ENCODE data around the gene COL27A1. TPM values are rescaled to one million over a fixed set of nuclear protein-coding genes. Genes with fewer than 3 reads are reported as not detected.
"Not testable (repeated sequence)": the region's sequence is repeated elsewhere in the genome, so short reads cannot be mapped to it uniquely, and the experiment has no call there.

Gene COL27A1
- total and polyA plus RNA-seq, 2 experiments from 2014 or later = 10.5 to 18.0 TPM

DNA sequence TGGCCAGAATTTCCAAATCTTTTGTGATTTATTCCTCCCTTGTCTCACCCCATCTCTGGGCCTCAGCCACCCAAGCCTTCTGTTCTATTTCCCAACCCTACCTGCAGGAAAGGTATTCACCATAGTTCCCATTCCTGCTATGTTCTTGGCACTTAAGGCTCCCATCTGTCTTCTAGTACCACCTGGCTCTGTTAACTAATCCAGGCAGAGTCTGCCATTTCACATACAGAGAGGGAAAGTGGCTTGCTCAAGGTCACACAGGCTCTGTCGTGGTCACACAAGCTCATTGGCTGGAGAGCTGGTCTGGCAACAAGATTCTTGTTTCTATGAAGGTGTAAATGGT is 35.2 kb downstream of the COL27A1 start:
- Mint-ChIP-seq H3K27me3 (ENCODE audit: insufficient read depth, low read depth, poor library complexity) (no peaks in the 10 kb centered on the region), H3K27ac (no peak overlapping the region), H3K36me3 (ENCODE audit: low read depth) (peaks cover 31% of the 10 kb centered on the region), H3K4me3 (no peak overlapping the region), H3K4me1 (no peaks in the 10 kb centered on the region), H3K9me3 (peaks cover 19% of the 10 kb centered on the region)
- H2AFZ ChIP-seq = no peak overlapping the region
- no peak overlapping the region for H3K27ac ChIP-seq (ENCODE audit: low read depth)
- TF ChIP-seq, protein P1, sequence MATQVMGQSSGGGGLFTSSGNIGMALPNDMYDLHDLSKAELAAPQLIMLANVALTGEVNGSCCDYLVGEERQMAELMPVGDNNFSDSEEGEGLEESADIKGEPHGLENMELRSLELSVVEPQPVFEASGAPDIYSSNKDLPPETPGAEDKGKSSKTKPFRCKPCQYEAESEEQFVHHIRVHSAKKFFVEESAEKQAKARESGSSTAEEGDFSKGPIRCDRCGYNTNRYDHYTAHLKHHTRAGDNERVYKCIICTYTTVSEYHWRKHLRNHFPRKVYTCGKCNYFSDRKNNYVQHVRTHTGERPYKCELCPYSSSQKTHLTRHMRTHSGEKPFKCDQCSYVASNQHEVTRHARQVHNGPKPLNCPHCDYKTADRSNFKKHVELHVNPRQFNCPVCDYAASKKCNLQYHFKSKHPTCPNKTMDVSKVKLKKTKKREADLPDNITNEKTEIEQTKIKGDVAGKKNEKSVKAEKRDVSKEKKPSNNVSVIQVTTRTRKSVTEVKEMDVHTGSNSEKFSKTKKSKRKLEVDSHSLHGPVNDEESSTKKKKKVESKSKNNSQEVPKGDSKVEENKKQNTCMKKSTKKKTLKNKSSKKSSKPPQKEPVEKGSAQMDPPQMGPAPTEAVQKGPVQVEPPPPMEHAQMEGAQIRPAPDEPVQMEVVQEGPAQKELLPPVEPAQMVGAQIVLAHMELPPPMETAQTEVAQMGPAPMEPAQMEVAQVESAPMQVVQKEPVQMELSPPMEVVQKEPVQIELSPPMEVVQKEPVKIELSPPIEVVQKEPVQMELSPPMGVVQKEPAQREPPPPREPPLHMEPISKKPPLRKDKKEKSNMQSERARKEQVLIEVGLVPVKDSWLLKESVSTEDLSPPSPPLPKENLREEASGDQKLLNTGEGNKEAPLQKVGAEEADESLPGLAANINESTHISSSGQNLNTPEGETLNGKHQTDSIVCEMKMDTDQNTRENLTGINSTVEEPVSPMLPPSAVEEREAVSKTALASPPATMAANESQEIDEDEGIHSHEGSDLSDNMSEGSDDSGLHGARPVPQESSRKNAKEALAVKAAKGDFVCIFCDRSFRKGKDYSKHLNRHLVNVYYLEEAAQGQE (IDR thresholded peaks at IDR 0.05; ENCODE audit: unreplicated experiment) = no peak
- TF ChIP-seq JUNB (IDR thresholded peaks at IDR 0.05; ENCODE audit: unreplicated experiment) = no peak
- TF ChIP-seq, protein P2, sequence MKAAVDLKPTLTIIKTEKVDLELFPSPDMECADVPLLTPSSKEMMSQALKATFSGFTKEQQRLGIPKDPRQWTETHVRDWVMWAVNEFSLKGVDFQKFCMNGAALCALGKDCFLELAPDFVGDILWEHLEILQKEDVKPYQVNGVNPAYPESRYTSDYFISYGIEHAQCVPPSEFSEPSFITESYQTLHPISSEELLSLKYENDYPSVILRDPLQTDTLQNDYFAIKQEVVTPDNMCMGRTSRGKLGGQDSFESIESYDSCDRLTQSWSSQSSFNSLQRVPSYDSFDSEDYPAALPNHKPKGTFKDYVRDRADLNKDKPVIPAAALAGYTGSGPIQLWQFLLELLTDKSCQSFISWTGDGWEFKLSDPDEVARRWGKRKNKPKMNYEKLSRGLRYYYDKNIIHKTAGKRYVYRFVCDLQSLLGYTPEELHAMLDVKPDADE (IDR thresholded peaks at IDR 0.05) = no peak
- TF ChIP-seq ZNF331 (CRISPR knock-in tag; IDR thresholded peaks at IDR 0.05; ENCODE audit: low read depth) = no peak
- no peak for TF ChIP-seq ZNF114 (CRISPR knock-in tag; IDR thresholded peaks at IDR 0.05)
- TF ChIP-seq, protein P3, sequence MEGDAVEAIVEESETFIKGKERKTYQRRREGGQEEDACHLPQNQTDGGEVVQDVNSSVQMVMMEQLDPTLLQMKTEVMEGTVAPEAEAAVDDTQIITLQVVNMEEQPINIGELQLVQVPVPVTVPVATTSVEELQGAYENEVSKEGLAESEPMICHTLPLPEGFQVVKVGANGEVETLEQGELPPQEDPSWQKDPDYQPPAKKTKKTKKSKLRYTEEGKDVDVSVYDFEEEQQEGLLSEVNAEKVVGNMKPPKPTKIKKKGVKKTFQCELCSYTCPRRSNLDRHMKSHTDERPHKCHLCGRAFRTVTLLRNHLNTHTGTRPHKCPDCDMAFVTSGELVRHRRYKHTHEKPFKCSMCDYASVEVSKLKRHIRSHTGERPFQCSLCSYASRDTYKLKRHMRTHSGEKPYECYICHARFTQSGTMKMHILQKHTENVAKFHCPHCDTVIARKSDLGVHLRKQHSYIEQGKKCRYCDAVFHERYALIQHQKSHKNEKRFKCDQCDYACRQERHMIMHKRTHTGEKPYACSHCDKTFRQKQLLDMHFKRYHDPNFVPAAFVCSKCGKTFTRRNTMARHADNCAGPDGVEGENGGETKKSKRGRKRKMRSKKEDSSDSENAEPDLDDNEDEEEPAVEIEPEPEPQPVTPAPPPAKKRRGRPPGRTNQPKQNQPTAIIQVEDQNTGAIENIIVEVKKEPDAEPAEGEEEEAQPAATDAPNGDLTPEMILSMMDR (conservative IDR thresholded peaks at IDR 0.05; ENCODE audit: low read depth in 2 of 2) = no peak
- no peak for TF ChIP-seq EZH2 (IDR thresholded peaks at IDR 0.05; ENCODE audit: low read depth, unreplicated experiment)
- H3K27me3 ChIP-seq (ENCODE audit: insufficient read depth) = no peaks in the 10 kb centered on the region
- no peak for DNase-seq (ENCODE audit: low spot score)
- no peak for ATAC-seq
- H3K9me2 ChIP-seq (ENCODE audit: insufficient read depth) = peaks cover 3% of the 10 kb centered on the region; the same call in 1 of the 2 replicates
- peaks cover 13% of the 10 kb centered on the region; the same call in 1 of the 2 replicates for H3K36me3 ChIP-seq (ENCODE audit: insufficient read depth)
- H3K4me3 ChIP-seq = no peak overlapping the region
- no peaks in the 10 kb centered on the region for H3F3A ChIP-seq (replicated peaks; ENCODE audit: low read depth)
- H4K20me1 ChIP-seq (replicated peaks; ENCODE audit: insufficient read depth) = no peaks in the 10 kb centered on the region
- no peak overlapping the region for H3K4me2 ChIP-seq
- H3K4me1 ChIP-seq (ENCODE audit: insufficient read depth) = no peaks in the 10 kb centered on the region
- no peaks in the 10 kb centered on the region for H3K79me2 ChIP-seq (replicated peaks; ENCODE audit: insufficient read depth)

DNA sequence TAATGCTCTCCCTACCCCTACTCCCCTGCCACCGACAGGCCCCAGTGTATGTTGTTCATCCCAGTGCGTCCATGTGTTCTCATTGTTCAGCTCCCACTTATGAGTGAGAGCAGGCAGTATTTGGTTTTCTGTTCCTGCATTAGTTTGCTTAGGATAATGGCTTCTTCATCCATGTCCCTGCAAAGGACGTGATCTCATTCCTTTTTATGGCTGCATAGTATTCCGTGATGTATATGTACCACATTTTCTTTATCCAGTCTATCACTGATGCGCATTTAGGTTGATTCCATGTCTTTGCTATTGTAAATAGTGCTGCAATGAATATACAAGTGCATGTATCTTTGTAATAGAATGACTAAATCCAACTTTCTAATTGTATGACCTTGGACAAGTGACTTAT is 36.1 kb downstream of the COL27A1 start:
- H4K20me1 ChIP-seq (replicated peaks; ENCODE audit: insufficient read depth); H3K27ac ChIP-seq (ENCODE audit: low read depth); H3K27ac Mint-ChIP-seq; H2AFZ ChIP-seq; H3K4me2 ChIP-seq; H3F3A ChIP-seq (replicated peaks; ENCODE audit: low read depth); H3K79me2 ChIP-seq (replicated peaks; ENCODE audit: insufficient read depth); H3K4me1 Mint-ChIP-seq; H3K27me3 ChIP-seq (ENCODE audit: insufficient read depth); H3K4me1 ChIP-seq (ENCODE audit: insufficient read depth); H3K9me2 ChIP-seq (ENCODE audit: insufficient read depth); DNase-seq (ENCODE audit: low spot score); H3K4me3 ChIP-seq; H3K4me3 Mint-ChIP-seq; ATAC-seq; H3K27me3 Mint-ChIP-seq (ENCODE audit: insufficient read depth, low read depth, poor library complexity): not testable (repeated sequence)
- Mint-ChIP-seq H3K9me3 (peaks cover 19% of the 10 kb centered on the region), H3K36me3 (ENCODE audit: low read depth) (peaks cover 28% of the 10 kb centered on the region)
- H3K36me3 ChIP-seq (ENCODE audit: insufficient read depth) = peaks cover 13% of the 10 kb centered on the region; the same call in 1 of the 2 replicates

All from GM23338 (cell line).